ENCODE data around the gene RNF150.

DNA sequence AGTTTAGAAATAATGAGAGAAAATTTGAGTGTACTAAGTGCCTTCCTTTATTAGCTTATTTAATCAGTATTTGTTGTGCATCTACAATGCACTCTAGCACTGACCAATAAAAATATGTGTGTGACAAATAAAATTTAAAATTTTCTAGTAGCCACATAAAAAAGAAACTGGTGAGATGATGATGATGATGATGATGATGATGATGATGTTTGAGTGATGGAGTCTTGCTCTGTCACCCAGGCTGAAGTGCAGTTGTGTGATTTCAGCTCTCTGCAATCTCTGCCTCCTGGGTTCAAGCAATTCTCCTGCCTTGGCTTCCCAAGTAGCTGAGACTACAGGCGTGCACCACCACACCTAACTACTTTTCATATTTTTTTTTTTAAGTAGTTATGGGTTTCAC, 110.2 kb downstream of the RNF150 start:
- TF ChIP-seq, protein P1, sequence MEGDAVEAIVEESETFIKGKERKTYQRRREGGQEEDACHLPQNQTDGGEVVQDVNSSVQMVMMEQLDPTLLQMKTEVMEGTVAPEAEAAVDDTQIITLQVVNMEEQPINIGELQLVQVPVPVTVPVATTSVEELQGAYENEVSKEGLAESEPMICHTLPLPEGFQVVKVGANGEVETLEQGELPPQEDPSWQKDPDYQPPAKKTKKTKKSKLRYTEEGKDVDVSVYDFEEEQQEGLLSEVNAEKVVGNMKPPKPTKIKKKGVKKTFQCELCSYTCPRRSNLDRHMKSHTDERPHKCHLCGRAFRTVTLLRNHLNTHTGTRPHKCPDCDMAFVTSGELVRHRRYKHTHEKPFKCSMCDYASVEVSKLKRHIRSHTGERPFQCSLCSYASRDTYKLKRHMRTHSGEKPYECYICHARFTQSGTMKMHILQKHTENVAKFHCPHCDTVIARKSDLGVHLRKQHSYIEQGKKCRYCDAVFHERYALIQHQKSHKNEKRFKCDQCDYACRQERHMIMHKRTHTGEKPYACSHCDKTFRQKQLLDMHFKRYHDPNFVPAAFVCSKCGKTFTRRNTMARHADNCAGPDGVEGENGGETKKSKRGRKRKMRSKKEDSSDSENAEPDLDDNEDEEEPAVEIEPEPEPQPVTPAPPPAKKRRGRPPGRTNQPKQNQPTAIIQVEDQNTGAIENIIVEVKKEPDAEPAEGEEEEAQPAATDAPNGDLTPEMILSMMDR (IDR thresholded peaks at IDR 0.05; ENCODE audit: low read depth, low read length, missing input control): no peak
- TF ChIP-seq MAX (IDR thresholded peaks at IDR 0.05) (no peak), GABPA (IDR thresholded peaks at IDR 0.05 in 1 of 2, conservative IDR thresholded peaks at IDR 0.05 in 1 of 2) (no peak), ZBTB33 (IDR thresholded peaks at IDR 0.05) (no peak), SP1 (IDR thresholded peaks at IDR 0.05) (no peak), FOXA1 (IDR thresholded peaks at IDR 0.05) (no peak)
